ENCODE data around the gene FLNA.

GRCh38 chrX:154351183-154352011, 23.0 kb downstream of the FLNA start:
- TF ChIP-seq YY1 (IDR thresholded peaks at IDR 0.05; ENCODE audit: low read depth) (no peak), EP300 (IDR thresholded peaks at IDR 0.05; ENCODE audit: borderline replicate concordance) (no peak), FOXM1 (IDR thresholded peaks at IDR 0.05; ENCODE audit: borderline replicate concordance, low read depth) (no peak), TEAD4 (IDR thresholded peaks at IDR 0.05) (no peak)

Measured in Ishikawa (cell line).